HepG2 (cell line): ENCODE results near the gene TEDC1. TPM values are rescaled to one million over a fixed set of nuclear protein-coding genes. Genes with fewer than 3 reads are reported as not detected.

ENCODE experiments used
- CAMTA2 ChIP-seq: sonication (generic); formaldehyde crosslinking; IDR thresholded peaks from 2 replicates; pipeline ENCODE4 v1.4.0; 2020; ENCODE audit warnings: mild to moderate bottlenecking, missing genetic modification reagents, borderline replicate concordance
- ELF1 ChIP-seq: sonication (generic); formaldehyde crosslinking; IDR thresholded peaks from 2 replicates; pipeline ENCODE4 v1.4.0; 2020; ENCODE audit warnings: missing genetic modification reagents
- GTF3A ChIP-seq: sonication (generic); formaldehyde crosslinking; conservative IDR thresholded peaks from 2 replicates; pipeline ENCODE4 v1.4.0; 2020; ENCODE audit warnings: mild to moderate bottlenecking, missing genetic modification reagents
- HINFP ChIP-seq: sonication (generic); formaldehyde crosslinking; IDR thresholded peaks from 2 replicates; pipeline ENCODE4 v1.4.0; 2020; ENCODE audit warnings: low read depth, mild to moderate bottlenecking, missing genetic modification reagents
- MTA1 ChIP-seq: sonication (generic); formaldehyde crosslinking; IDR thresholded peaks from 2 replicates; pipeline ENCODE4 v1.4.0; 2020; ENCODE audit warnings: missing genetic modification reagents, mild to moderate bottlenecking, borderline replicate concordance
- PRMT3 ChIP-seq: sonication (generic); formaldehyde crosslinking; IDR thresholded peaks from 2 replicates; pipeline ENCODE4 v1.8.1; 2022; ENCODE audit warnings: low read depth, mild to moderate bottlenecking, moderate library complexity, missing genetic modification reagents, borderline replicate concordance
- ZNF275 ChIP-seq: sonication (generic); formaldehyde crosslinking; IDR thresholded peaks from 2 replicates; pipeline ENCODE4 v1.8.0; 2022; ENCODE audit warnings: missing genetic modification reagents, mild to moderate bottlenecking, inconsistent platforms, borderline replicate concordance
- ZNF652 ChIP-seq: IDR thresholded peaks from 2 replicates; pipeline ENCODE4 v1.6.1; 2016; ENCODE audit warnings: low read depth, borderline replicate concordance
- ZNF800 ChIP-seq: sonication (generic); formaldehyde crosslinking; IDR thresholded peaks from 2 replicates; pipeline ENCODE4 v1.4.0; 2020; ENCODE audit warnings: missing genetic modification reagents
- polyA plus RNA-seq, 8 experiments: library from polyadenylated mRNA; depleted of rRNA in 3 of 8; stranded (reverse) in 7 of 8; unstranded in 1 of 8; fragments of >200 nt; fragmentation: Illumina TruSeq in 4 of 8; extraction: Trizol in 4 of 8; gene quantifications; 2 replicates each; pipeline versions ENCODE4 v1.2.1 to v1.2.3, GENCODE V29; 2011 to 2016; ENCODE audit warnings: low read depth in 4 of 8, missing spikeins in 1 of 8, mixed read lengths in 1 of 8; ENCODE audit not compliant: insufficient read depth in 1 of 8
- total RNA-seq, 5 experiments: library from RNA; depleted of rRNA; stranded (reverse); fragments of >200 nt; fragmentation: Illumina TruSeq; extraction: Trizol; gene quantifications; 2 replicates each; pipeline ENCODE4 v1.2.3, GENCODE V29; 2016; ENCODE audit warnings: low read depth in 1 of 5
- TF ChIP-seq, protein P1 (sequence below): sonication (generic); formaldehyde crosslinking; conservative IDR thresholded peaks from 2 replicates; pipeline ENCODE4 v1.8.0; 2022; ENCODE audit warnings: low read depth, missing genetic modification reagents
- TF ChIP-seq, protein P2 (sequence below): sonication (generic); formaldehyde crosslinking; IDR thresholded peaks from 2 replicates; pipeline ENCODE4 v1.5.0; 2020; ENCODE audit warnings: mild to moderate bottlenecking, missing genetic modification reagents, borderline replicate concordance
- TF ChIP-seq, protein P3 (sequence below): IDR thresholded peaks from 2 replicates; pipeline ENCODE4 v1.6.1; 2016; ENCODE audit warnings: missing compliant biosample characterization, missing genetic modification reagents, borderline replicate concordance

Gene TEDC1
- total and polyA plus RNA-seq, 2 of the 13 experiments (the other 11 are each of a cell fraction or from before 2014, with no cell fraction given) = 5.7 to 27.4 TPM

DNA sequence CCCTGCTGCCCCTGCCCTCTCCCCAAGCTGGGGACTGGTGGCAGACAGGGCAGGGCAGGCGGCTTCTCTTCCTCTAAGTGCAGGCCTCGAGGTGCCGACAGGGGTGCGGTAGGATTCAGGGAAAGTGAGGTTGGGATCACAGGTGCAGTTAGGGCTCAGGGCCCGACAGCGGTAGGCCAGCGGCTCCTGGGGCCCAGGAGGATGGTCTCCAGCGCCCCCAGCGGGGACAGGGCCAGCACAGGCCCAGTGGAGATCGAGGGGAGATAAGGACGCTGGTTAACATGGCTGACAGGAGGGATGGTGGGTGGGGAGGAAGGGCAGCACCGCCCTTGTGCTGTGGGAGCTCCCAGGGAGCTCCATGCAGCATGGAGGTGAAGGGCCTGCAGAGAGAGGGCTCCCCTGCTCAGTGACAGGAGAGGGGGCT, 5.3 kb upstream of the TEDC1 start (continued):
- TF ChIP-seq ZNF800 (CRISPR knock-in tag) = peak; percentile 52; the same call in 1 of the 2 replicates
- TF ChIP-seq, protein P1, sequence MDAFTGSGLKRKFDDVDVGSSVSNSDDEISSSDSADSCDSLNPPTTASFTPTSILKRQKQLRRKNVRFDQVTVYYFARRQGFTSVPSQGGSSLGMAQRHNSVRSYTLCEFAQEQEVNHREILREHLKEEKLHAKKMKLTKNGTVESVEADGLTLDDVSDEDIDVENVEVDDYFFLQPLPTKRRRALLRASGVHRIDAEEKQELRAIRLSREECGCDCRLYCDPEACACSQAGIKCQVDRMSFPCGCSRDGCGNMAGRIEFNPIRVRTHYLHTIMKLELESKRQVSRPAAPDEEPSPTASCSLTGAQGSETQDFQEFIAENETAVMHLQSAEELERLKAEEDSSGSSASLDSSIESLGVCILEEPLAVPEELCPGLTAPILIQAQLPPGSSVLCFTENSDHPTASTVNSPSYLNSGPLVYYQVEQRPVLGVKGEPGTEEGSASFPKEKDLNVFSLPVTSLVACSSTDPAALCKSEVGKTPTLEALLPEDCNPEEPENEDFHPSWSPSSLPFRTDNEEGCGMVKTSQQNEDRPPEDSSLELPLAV (CRISPR knock-in tag) = no peak
- no peak for TF ChIP-seq ELF1 (CRISPR knock-in tag)
- no peak for TF ChIP-seq CAMTA2 (CRISPR knock-in tag)
- TF ChIP-seq ZNF275 (CRISPR knock-in tag) = no peak
- no peak for TF ChIP-seq GTF3A
- no peak for TF ChIP-seq HINFP
- TF ChIP-seq, protein P2, sequence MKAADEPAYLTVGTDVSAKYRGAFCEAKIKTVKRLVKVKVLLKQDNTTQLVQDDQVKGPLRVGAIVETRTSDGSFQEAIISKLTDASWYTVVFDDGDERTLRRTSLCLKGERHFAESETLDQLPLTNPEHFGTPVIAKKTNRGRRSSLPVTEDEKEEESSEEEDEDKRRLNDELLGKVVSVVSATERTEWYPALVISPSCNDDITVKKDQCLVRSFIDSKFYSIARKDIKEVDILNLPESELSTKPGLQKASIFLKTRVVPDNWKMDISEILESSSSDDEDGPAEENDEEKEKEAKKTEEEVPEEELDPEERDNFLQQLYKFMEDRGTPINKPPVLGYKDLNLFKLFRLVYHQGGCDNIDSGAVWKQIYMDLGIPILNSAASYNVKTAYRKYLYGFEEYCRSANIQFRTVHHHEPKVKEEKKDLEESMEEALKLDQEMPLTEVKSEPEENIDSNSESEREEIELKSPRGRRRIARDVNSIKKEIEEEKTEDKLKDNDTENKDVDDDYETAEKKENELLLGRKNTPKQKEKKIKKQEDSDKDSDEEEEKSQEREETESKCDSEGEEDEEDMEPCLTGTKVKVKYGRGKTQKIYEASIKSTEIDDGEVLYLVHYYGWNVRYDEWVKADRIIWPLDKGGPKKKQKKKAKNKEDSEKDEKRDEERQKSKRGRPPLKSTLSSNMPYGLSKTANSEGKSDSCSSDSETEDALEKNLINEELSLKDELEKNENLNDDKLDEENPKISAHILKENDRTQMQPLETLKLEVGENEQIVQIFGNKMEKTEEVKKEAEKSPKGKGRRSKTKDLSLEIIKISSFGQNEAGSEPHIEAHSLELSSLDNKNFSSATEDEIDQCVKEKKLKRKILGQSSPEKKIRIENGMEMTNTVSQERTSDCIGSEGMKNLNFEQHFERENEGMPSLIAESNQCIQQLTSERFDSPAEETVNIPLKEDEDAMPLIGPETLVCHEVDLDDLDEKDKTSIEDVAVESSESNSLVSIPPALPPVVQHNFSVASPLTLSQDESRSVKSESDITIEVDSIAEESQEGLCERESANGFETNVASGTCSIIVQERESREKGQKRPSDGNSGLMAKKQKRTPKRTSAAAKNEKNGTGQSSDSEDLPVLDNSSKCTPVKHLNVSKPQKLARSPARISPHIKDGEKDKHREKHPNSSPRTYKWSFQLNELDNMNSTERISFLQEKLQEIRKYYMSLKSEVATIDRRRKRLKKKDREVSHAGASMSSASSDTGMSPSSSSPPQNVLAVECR = peak; percentile 53; the same call in 1 of the 2 replicates
- TF ChIP-seq PRMT3 (CRISPR knock-in tag) = no peak
- TF ChIP-seq ZNF652 (CRISPR knock-in tag) = no peak
- TF ChIP-seq, protein P3, sequence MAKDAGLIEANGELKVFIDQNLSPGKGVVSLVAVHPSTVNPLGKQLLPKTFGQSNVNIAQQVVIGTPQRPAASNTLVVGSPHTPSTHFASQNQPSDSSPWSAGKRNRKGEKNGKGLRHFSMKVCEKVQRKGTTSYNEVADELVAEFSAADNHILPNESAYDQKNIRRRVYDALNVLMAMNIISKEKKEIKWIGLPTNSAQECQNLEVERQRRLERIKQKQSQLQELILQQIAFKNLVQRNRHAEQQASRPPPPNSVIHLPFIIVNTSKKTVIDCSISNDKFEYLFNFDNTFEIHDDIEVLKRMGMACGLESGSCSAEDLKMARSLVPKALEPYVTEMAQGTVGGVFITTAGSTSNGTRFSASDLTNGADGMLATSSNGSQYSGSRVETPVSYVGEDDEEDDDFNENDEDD (CRISPR knock-in tag) = peak; percentile 39; the same call in 1 of the 2 replicates
- no peak; the same call in 1 of the 2 replicates for TF ChIP-seq MTA1 (CRISPR knock-in tag)
